IPS DF 6.9 (cell line): ENCODE results near the gene THSD4.

Source experiments
- DNase-seq: peaks from one replicate; pipeline ENCODE4 v3.0.0-alpha.2; 2013; ENCODE audit warnings: low read depth, low spot score
- H3K27ac ChIP-seq: one replicate; pipeline ENCODE4 v1.5.1; 2013; ENCODE audit warnings: low read length, control low read depth
- H3K27me3 ChIP-seq: 2 replicates; pipeline ENCODE4 v1.6.1; 2013; ENCODE audit warnings: mild to moderate bottlenecking, low read length; ENCODE audit not compliant: control insufficient read depth, insufficient read depth
- H3K36me3 ChIP-seq: 2 replicates; pipeline ENCODE4 v1.6.1; 2013; ENCODE audit warnings: low read length; ENCODE audit not compliant: control insufficient read depth, insufficient read depth
- H3K4me1 ChIP-seq: 2 replicates; pipeline ENCODE4 v1.6.1; 2013; ENCODE audit warnings: low read length; ENCODE audit not compliant: control insufficient read depth, insufficient read depth
- H3K4me3 ChIP-seq: 2 replicates; pipeline ENCODE4 v1.5.1; 2013; ENCODE audit warnings: mild to moderate bottlenecking, low read length
- H3K9me3 ChIP-seq: 2 replicates; pipeline ENCODE4 v1.6.1; 2013; ENCODE audit warnings: low read length, inconsistent platforms; ENCODE audit not compliant: control insufficient read depth, insufficient read depth
- WGBS: extraction: QIAGEN DNeasy Blood & Tissue Kit; methylation state at CpG from one replicate; pipeline ENCODE4 v1.1.7; 2013; ENCODE audit warnings: mixed read lengths, missing lambda C conversion rate; ENCODE audit not compliant: insufficient read length, insufficient coverage; 5-methylcytosine and 5-hydroxymethylcytosine counted together

THSD4 gene

GRCh38 chr15:71145648-71146047, 30.4 kb downstream of the THSD4 start:
- WGBS: 100% methylated on average over 1 of the region's 2 CpGs
- no peak overlapping the region for H3K27ac ChIP-seq
- H3K27me3 ChIP-seq: no peaks in the 10 kb centered on the region
- no peaks in the 10 kb centered on the region for H3K9me3 ChIP-seq
- no peaks in the 10 kb centered on the region for H3K36me3 ChIP-seq
- H3K4me1 ChIP-seq: no peaks in the 10 kb centered on the region
- DNase-seq: no peak
- no peak overlapping the region for H3K4me3 ChIP-seq

- no peaks in the 10 kb centered on the region for H3K4me1 ChIP-seq
- H3K27ac ChIP-seq: no peak overlapping the region
- H3K27me3 ChIP-seq: no peaks in the 10 kb centered on the region
- no CpG with 5 or more reads among the region's 4 CpGs for WGBS
- no peaks in the 10 kb centered on the region for H3K36me3 ChIP-seq
- no peaks in the 10 kb centered on the region for H3K9me3 ChIP-seq
- DNase-seq: no peak
- no peak overlapping the region for H3K4me3 ChIP-seq
Observed at GRCh38 chr15:71146580-71146982, 31.3 kb downstream of the THSD4 start.

GRCh38 chr15:71148048-71148447, 32.8 kb downstream of the THSD4 start:
- H3K4me1 ChIP-seq: no peaks in the 10 kb centered on the region
- no peak for DNase-seq
- no CpG with 5 or more reads among the region's 6 CpGs for WGBS
- no peaks in the 10 kb centered on the region for H3K36me3 ChIP-seq
- H3K9me3 ChIP-seq: no peaks in the 10 kb centered on the region
- H3K27ac ChIP-seq: no peak overlapping the region
- no peaks in the 10 kb centered on the region for H3K27me3 ChIP-seq
- no peak overlapping the region for H3K4me3 ChIP-seq

GRCh38 chr15:71149646-71150557, 34.6 kb downstream of the THSD4 start:
- Histone ChIP-seq H3K27me3 (no peaks in the 10 kb centered on the region), H3K36me3 (no peaks in the 10 kb centered on the region), H3K9me3 (no peaks in the 10 kb centered on the region), H3K27ac (no peak overlapping the region), H3K4me3 (no peak overlapping the region), H3K4me1 (no peaks in the 10 kb centered on the region)
- DNase-seq: no peak
- no CpG with 5 or more reads among the region's 7 CpGs for WGBS

GRCh38 chr15:71151081-71151480, 35.8 kb downstream of the THSD4 start:
- Histone ChIP-seq H3K36me3 (no peaks in the 10 kb centered on the region), H3K27ac (no peak overlapping the region), H3K4me1 (no peaks in the 10 kb centered on the region), H3K9me3 (no peaks in the 10 kb centered on the region), H3K4me3 (no peak overlapping the region), H3K27me3 (no peaks in the 10 kb centered on the region)
- WGBS: no CpG with 5 or more reads among the region's 2 CpGs
- no peak for DNase-seq

- no peaks in the 10 kb centered on the region for H3K9me3 ChIP-seq
- H3K36me3 ChIP-seq: no peaks in the 10 kb centered on the region
- H3K4me1 ChIP-seq: no peaks in the 10 kb centered on the region
- H3K27me3 ChIP-seq: no peaks in the 10 kb centered on the region
- WGBS: no CpG with 5 or more reads among the region's 7 CpGs
- H3K4me3 ChIP-seq: no peak overlapping the region
- DNase-seq: no peak
- H3K27ac ChIP-seq: no peak overlapping the region
Observed at GRCh38 chr15:71152542-71152941, 37.3 kb downstream of the THSD4 start.

- no peak overlapping the region for H3K4me3 ChIP-seq
- no peaks in the 10 kb centered on the region for H3K4me1 ChIP-seq
- no peak overlapping the region for H3K27ac ChIP-seq
- WGBS: no CpG with 5 or more reads among the region's 8 CpGs
- no peaks in the 10 kb centered on the region for H3K27me3 ChIP-seq
- no peak for DNase-seq
- no peaks in the 10 kb centered on the region for H3K9me3 ChIP-seq
- no peaks in the 10 kb centered on the region for H3K36me3 ChIP-seq
Observed at GRCh38 chr15:71153823-71154524, 38.7 kb downstream of the THSD4 start.

GRCh38 chr15:71154607-71155200, 39.4 kb downstream of the THSD4 start:
- H3K9me3 ChIP-seq: no peaks in the 10 kb centered on the region
- WGBS: no CpG with 5 or more reads among the region's 4 CpGs
- no peaks in the 10 kb centered on the region for H3K36me3 ChIP-seq
- H3K4me1 ChIP-seq: no peaks in the 10 kb centered on the region
- no peak for DNase-seq
- no peak overlapping the region for H3K4me3 ChIP-seq
- H3K27ac ChIP-seq: no peak overlapping the region
- H3K27me3 ChIP-seq: no peaks in the 10 kb centered on the region

GRCh38 chr15:71155534-71155933, 40.3 kb downstream of the THSD4 start:
- no peak overlapping the region for H3K27ac ChIP-seq
- no peaks in the 10 kb centered on the region for H3K36me3 ChIP-seq
- no peak overlapping the region for H3K4me3 ChIP-seq
- H3K27me3 ChIP-seq: no peaks in the 10 kb centered on the region
- no peaks in the 10 kb centered on the region for H3K9me3 ChIP-seq
- DNase-seq: no peak
- no peaks in the 10 kb centered on the region for H3K4me1 ChIP-seq
- WGBS: no CpG with 5 or more reads among the region's 2 CpGs

- Histone ChIP-seq H3K4me1 (no peaks in the 10 kb centered on the region), H3K27me3 (no peaks in the 10 kb centered on the region), H3K9me3 (no peaks in the 10 kb centered on the region), H3K27ac (no peak overlapping the region), H3K4me3 (no peak overlapping the region), H3K36me3 (no peaks in the 10 kb centered on the region)
- no peak for DNase-seq
- no CpG with 5 or more reads among the region's 1 CpG for WGBS
Observed at GRCh38 chr15:71160976-71161375, 45.7 kb downstream of the THSD4 start.
